Chondrocyte (in vitro differentiated cells): ENCODE results near the gene NUDT3. TPM values are rescaled to one million over a fixed set of nuclear protein-coding genes. Genes with fewer than 3 reads are reported as not detected.

ENCODE experiments used
- DNase-seq: peaks from one replicate; pipeline ENCODE4 v3.0.0; 2021; ENCODE audit warnings: mixed read lengths, low spot score
- H3K27ac Mint-ChIP-seq: one replicate; pipeline ENCODE4 v1.8.0; 2021; ENCODE audit warnings: mild to moderate bottlenecking, moderate library complexity, mixed read lengths; ENCODE audit not compliant: unreplicated experiment
- H3K27me3 Mint-ChIP-seq: 2 replicates; pipeline ENCODE4 v1.8.0; 2021; ENCODE audit warnings: low read depth, mixed read lengths
- H3K36me3 Mint-ChIP-seq: 2 replicates; pipeline ENCODE4 v1.8.0; 2021; ENCODE audit warnings: low read depth, mixed read lengths
- H3K4me1 Mint-ChIP-seq: 2 replicates; pipeline ENCODE4 v1.8.0; 2021; ENCODE audit warnings: low read depth, mild to moderate bottlenecking, mixed read lengths
- H3K4me3 Mint-ChIP-seq: one replicate; pipeline ENCODE4 v1.8.0; 2021; ENCODE audit warnings: mild to moderate bottlenecking, moderate library complexity, mixed read lengths; ENCODE audit not compliant: unreplicated experiment
- H3K9me3 Mint-ChIP-seq: 2 replicates; pipeline ENCODE4 v1.8.0; 2021; ENCODE audit warnings: low read depth, mixed read lengths
- total RNA-seq: library from RNA; stranded (reverse); gene quantifications from 3 replicates; pipeline ENCODE4 v1.2.1, GENCODE V29; 2021
- TF ChIP-seq, protein P1 (sequence below): fragments of 200-600 bp; sonication (generic); IDR thresholded peaks from 2 replicates; pipeline ENCODE4 v1.5.0; 2021; ENCODE audit warnings: antibody characterized with exemption, mild to moderate bottlenecking, moderate library complexity

Gene NUDT3
- total RNA-seq, 1 donor from 2014 or later: 22.0 TPM

DNA sequence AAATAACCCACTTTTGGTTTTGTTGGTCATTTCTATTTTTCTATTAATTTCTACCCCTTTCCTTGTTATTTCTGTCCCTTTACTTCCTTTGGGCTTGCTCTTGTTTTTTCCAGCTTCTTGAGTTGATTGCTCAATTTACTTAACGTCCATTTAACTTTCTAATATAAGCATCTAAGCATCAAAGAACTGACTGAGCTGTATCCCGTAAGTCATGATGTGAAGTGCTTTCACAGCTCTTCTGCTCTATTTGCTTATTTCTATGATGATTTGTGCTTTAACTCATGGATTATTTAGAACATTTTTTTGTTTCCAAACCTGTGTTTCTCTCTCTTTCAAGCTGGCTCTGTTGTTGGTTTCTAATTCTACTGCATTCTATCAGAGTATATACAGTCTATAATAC is 87.0 kb downstream of the NUDT3 start:
- no peak for DNase-seq
- Mint-ChIP-seq H3K36me3 (no peaks in the 10 kb centered on the region), H3K27ac (peak overlapping the region; percentile 62), H3K27me3 (no peaks in the 10 kb centered on the region), H3K4me3 (no peak overlapping the region), H3K4me1 (peaks cover 36% of the 10 kb centered on the region), H3K9me3 (no peaks in the 10 kb centered on the region)
- TF ChIP-seq, protein P1, sequence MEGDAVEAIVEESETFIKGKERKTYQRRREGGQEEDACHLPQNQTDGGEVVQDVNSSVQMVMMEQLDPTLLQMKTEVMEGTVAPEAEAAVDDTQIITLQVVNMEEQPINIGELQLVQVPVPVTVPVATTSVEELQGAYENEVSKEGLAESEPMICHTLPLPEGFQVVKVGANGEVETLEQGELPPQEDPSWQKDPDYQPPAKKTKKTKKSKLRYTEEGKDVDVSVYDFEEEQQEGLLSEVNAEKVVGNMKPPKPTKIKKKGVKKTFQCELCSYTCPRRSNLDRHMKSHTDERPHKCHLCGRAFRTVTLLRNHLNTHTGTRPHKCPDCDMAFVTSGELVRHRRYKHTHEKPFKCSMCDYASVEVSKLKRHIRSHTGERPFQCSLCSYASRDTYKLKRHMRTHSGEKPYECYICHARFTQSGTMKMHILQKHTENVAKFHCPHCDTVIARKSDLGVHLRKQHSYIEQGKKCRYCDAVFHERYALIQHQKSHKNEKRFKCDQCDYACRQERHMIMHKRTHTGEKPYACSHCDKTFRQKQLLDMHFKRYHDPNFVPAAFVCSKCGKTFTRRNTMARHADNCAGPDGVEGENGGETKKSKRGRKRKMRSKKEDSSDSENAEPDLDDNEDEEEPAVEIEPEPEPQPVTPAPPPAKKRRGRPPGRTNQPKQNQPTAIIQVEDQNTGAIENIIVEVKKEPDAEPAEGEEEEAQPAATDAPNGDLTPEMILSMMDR: no peak

DNA sequence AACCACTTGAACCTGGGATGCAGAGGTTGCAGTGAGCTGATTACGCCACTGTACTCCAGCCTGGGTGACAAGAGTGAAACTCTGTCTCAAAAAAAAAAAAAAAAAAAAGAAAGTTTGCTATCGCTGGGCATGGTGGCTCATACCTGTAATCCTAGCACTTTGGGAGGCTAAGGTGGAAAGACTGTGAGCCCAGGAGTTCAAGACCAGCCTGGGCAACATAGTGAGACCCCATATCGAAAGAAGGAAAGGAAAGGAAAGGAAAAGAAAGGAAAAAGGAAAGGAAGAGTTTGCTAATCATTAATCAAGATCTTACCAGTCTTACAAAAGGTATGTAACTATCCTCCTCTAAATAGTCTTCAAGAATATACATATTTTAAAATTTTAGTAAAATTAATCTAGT is 88.3 kb downstream of the NUDT3 start:
- TF ChIP-seq, protein P1: no peak
- no peaks in the 10 kb centered on the region for H3K9me3 Mint-ChIP-seq
- H3K27me3 Mint-ChIP-seq: no peaks in the 10 kb centered on the region
- no peak overlapping the region for H3K4me3 Mint-ChIP-seq
- DNase-seq: no peak
- no peaks in the 10 kb centered on the region for H3K36me3 Mint-ChIP-seq
- peaks cover 40% of the 10 kb centered on the region for H3K4me1 Mint-ChIP-seq
- no peak overlapping the region for H3K27ac Mint-ChIP-seq

DNA sequence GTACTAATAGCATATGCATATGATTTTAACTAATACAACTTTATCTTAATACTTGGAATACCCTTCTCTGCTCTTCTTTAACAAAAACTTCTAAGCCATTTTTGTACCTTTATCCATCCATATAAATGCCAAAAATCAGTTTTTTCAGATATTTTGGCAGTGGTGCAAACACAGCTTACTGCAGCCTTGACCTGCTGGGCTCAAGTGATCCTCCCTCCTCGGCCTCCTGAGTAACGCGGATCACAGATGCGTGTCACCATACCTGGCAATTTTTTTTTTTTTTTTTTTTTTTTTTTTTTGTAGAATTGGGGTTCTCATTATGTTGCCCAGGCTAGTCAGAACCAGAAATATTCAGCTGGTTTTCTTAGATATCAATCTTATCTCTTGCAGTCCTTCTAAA is 89.5 kb downstream of the NUDT3 start:
- H3K4me1 Mint-ChIP-seq: peaks cover 46% of the 10 kb centered on the region
- no peaks in the 10 kb centered on the region for H3K36me3 Mint-ChIP-seq
- no peak overlapping the region for H3K4me3 Mint-ChIP-seq
- no peak for DNase-seq
- no peaks in the 10 kb centered on the region for H3K27me3 Mint-ChIP-seq
- H3K27ac Mint-ChIP-seq: no peak overlapping the region
- TF ChIP-seq, protein P1: no peak
- H3K9me3 Mint-ChIP-seq: no peaks in the 10 kb centered on the region

DNA sequence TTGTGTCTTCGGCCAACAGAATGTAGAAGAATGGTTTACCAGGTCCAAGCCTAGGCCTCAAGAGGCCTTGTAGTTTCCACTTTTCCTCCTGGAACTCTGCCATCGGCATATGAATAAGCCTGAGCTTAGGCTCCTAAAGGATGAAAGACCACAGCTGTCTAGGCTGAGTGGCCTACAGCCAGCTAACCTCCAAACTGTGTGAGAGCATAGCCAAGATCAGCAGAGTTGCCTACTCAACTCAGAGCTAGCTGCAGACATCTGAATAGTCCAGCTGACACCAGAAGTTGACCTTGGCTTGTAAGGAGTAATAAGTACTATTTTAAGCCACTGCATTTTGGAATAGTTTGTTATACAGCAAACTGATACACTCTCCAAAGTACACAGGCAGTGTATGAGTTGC is 91.1 kb downstream of the NUDT3 start:
- H3K36me3 Mint-ChIP-seq: no peaks in the 10 kb centered on the region

DNA sequence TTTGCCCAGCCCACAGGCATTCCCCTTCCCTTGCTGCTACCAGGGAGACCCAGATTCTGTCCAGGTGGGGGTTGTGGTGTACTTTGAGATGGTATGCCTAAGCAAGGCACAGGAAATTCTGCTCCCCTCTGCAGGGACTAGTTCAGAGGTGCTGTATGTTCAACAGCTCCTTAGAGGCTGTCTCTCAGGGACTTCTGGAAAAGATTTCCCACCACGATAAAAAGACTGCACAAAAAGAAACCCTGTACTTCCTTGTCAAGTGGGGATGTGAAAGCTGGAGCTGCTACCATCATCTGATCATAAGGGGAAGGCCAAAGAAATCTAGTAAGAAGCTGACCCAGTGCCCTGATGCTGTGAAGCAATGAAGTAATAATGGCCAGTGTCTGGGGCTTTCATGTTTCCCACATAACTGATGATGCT is 92.1 kb downstream of the NUDT3 start:
- H3K36me3 Mint-ChIP-seq: peaks cover 2% of the 10 kb centered on the region
- no peaks in the 10 kb centered on the region for H3K9me3 Mint-ChIP-seq
- H3K4me1 Mint-ChIP-seq: peaks cover 37% of the 10 kb centered on the region
- TF ChIP-seq, protein P1: no peak
- no peak overlapping the region for H3K4me3 Mint-ChIP-seq
- H3K27me3 Mint-ChIP-seq: no peaks in the 10 kb centered on the region
- H3K27ac Mint-ChIP-seq: no peak overlapping the region
- no peak for DNase-seq

More for the DNA sequence above, 91.1 kb downstream of the NUDT3 start:
- Mint-ChIP-seq H3K9me3 (no peaks in the 10 kb centered on the region), H3K4me1 (peaks cover 42% of the 10 kb centered on the region), H3K27ac (peak overlapping the region; percentile 74), H3K27me3 (no peaks in the 10 kb centered on the region), H3K4me3 (no peak overlapping the region)
- no peak for DNase-seq
- TF ChIP-seq, protein P1: no peak
